HepG2 (cell line): ENCODE results near the gene ZNF865. TPM values are rescaled to one million over a fixed set of nuclear protein-coding genes. Genes with fewer than 3 reads are reported as not detected.

Experiments used
- NFAT5 ChIP-seq: sonication (generic); formaldehyde crosslinking; IDR thresholded peaks from 2 replicates; pipeline ENCODE4 v1.4.0; 2020; ENCODE audit warnings: missing genetic modification reagents
- ZMAT3 ChIP-seq: sonication (generic); formaldehyde crosslinking; conservative IDR thresholded peaks from 2 replicates; pipeline ENCODE4 v1.7.0; 2021; ENCODE audit warnings: missing genetic modification reagents
- ZNF282 ChIP-seq: fragments of 450-650 bp; IDR thresholded peaks from 2 replicates; pipeline ENCODE4 v1.6.1; 2018; ENCODE audit not compliant: partially characterized antibody
- ZNF574 ChIP-seq: sonication (generic); formaldehyde crosslinking; IDR thresholded peaks from 2 replicates; pipeline ENCODE4 v1.4.0; 2020; ENCODE audit warnings: missing genetic modification reagents
- ZSCAN22 ChIP-seq: sonication (generic); formaldehyde crosslinking; IDR thresholded peaks from 2 replicates; pipeline ENCODE4 v1.4.0; 2020; ENCODE audit warnings: mild to moderate bottlenecking, missing genetic modification reagents
- polyA plus RNA-seq, 8 experiments: library from polyadenylated mRNA; depleted of rRNA in 3 of 8; stranded (reverse) in 7 of 8; unstranded in 1 of 8; fragments of >200 nt; fragmentation: Illumina TruSeq in 4 of 8; extraction: Trizol in 4 of 8; gene quantifications; 2 replicates each; pipeline versions ENCODE4 v1.2.1 to v1.2.3, GENCODE V29; 2011 to 2016; ENCODE audit warnings: low read depth in 4 of 8, missing spikeins in 1 of 8, mixed read lengths in 1 of 8; ENCODE audit not compliant: insufficient read depth in 1 of 8
- total RNA-seq, 5 experiments: library from RNA; depleted of rRNA; stranded (reverse); fragments of >200 nt; fragmentation: Illumina TruSeq; extraction: Trizol; gene quantifications; 2 replicates each; pipeline ENCODE4 v1.2.3, GENCODE V29; 2016; ENCODE audit warnings: low read depth in 1 of 5

Gene ZNF865
- total and polyA plus RNA-seq, 2 of the 13 experiments (the other 11 are each of a cell fraction or from before 2014, with no cell fraction given) = 0.93 to 1.0 TPM

DNA sequence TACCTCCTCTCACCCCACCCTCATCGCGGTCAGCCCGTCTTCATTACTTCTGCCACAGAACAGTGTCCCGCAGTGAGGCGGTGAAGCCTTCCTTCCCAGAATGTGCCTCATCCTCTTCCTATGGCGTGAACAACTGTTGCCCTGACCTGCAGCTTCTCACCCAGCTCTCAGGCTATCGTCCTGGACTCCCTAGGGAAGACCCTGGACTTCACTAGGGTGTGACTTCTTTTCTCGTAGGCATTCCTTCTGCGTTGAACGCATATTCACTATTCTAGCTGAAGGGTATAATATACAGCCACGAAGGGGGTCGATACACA is 982 bp downstream of the ZNF865 start (continued):
- TF ChIP-seq NFAT5 (CRISPR knock-in tag) (no peak), ZNF574 (CRISPR knock-in tag) (no peak), ZSCAN22 (no peak), ZMAT3 (CRISPR knock-in tag) (no peak), ZNF282 (no peak)
